HepG2 (cell line): ENCODE results near the gene GLI3. TPM values are rescaled to one million over a fixed set of nuclear protein-coding genes. Genes with fewer than 3 reads are reported as not detected.

Experiments
- ATAC-seq: fragments of 200-7000 bp; cut with Tn5 transposase; 3 replicates; pipeline ENCODE4 v1.9.1; 2020; ENCODE audit warnings: mild to moderate bottlenecking, moderate library complexity
- BruUV-seq: library from RNA; stranded (reverse); fragments of 400-500 nt; replicated peaks from 2 replicates; lab custom pipeline; 2021; lab: Mats Ljungman, UMichigan
- CTCF ChIA-PET: fragments of 300-600 bp; formaldehyde crosslinking; extraction: SDS; loops from one replicate; lab custom pipeline; 2021; ENCODE audit warnings: low total read pairs, inconsistent platforms, low intra/inter-chr PET ratio; lab: Yijun Ruan, JAX
- POLR2A ChIA-PET: fragments of 350-600 bp; sonication (Branson Sonifier 250); formaldehyde crosslinking; loops from one replicate; lab custom pipeline; 2020; ENCODE audit warnings: antibody characterized with exemption, inconsistent platforms; lab: Yijun Ruan, JAX
- DNase-seq: peaks from one replicate; pipeline ENCODE4 v3.0.0-alpha.2; 2015; ENCODE audit warnings: low spot score
- FAIRE-seq: peaks from 3 replicates; lab custom pipeline; 2011; peaks lifted over from hg19 to GRCh38; lab: Jason Lieb, UNC
- H2AFZ ChIP-seq: one replicate; pipeline ENCODE4 v1.6.1; 2011; ENCODE audit warnings: low read length, inconsistent platforms
- H3K27ac ChIP-seq: fragments of 300-600 bp; 3 replicates; pipeline ENCODE4 v1.8.0; 2011; ENCODE audit warnings: mixed run types, mild to moderate bottlenecking, mixed read lengths, low read length, inconsistent platforms; ENCODE audit not compliant: insufficient read depth; ENCODE audit errors: extremely low read length
- H3K27me3 ChIP-seq, 2 experiments: fragments of 200-600 bp in 1 of 2; 2 replicates in 1 of 2; 3 replicates in 1 of 2; pipeline versions ENCODE4 v1.6.0 to v1.8.0; 2011; ENCODE audit warnings: low read length in 2 of 2, mild to moderate bottlenecking in 2 of 2, moderate library complexity in 2 of 2, inconsistent platforms in 1 of 2; ENCODE audit not compliant: insufficient read depth in 2 of 2, control insufficient read depth in 1 of 2
- H3K36me3 ChIP-seq, 2 experiments: fragments of 200-600 bp in 1 of 2; replicated peaks in 1 of 2; 2 replicates in 1 of 2; 3 replicates in 1 of 2; pipeline versions ENCODE4 v1.5.1 to v1.8.0; 2011; ENCODE audit warnings: low read length in 2 of 2, inconsistent platforms in 1 of 2; ENCODE audit not compliant: insufficient read depth in 2 of 2, control insufficient read depth in 1 of 2
- H3K4me1 ChIP-seq: 2 replicates; pipeline ENCODE4 v1.5.1; 2012; ENCODE audit warnings: low read length, inconsistent platforms; ENCODE audit not compliant: insufficient read depth
- H3K4me2 ChIP-seq: 2 replicates; pipeline ENCODE4 v1.6.0; 2011; ENCODE audit warnings: low read depth, low read length, inconsistent platforms
- H3K4me3 ChIP-seq, 3 experiments: fragments of 200-600 bp in 1 of 3; sonication (generic), shearing (Covaris generic) in 1 of 3; replicated peaks in 1 of 3; 2 replicates each; pipeline ENCODE4 v1.5.1; 2011 to 2016; ENCODE audit warnings: low read length in 3 of 3, inconsistent platforms in 2 of 3, low read depth in 2 of 3, mild to moderate bottlenecking in 2 of 3, control low read depth in 1 of 3, mixed read lengths in 1 of 3; ENCODE audit not compliant: insufficient read depth in 1 of 3
- H3K79me2 ChIP-seq: one replicate; pipeline ENCODE4 v1.6.1; 2011; ENCODE audit warnings: low read length, inconsistent platforms; ENCODE audit not compliant: insufficient read depth
- H3K9ac ChIP-seq: 2 replicates; pipeline ENCODE4 v1.6.0; 2011; ENCODE audit warnings: mild to moderate bottlenecking, low read depth, low read length, inconsistent platforms; ENCODE audit not compliant: insufficient read depth
- H3K9me3 ChIP-seq: 2 replicates; pipeline ENCODE4 v1.5.1; 2012; ENCODE audit warnings: mild to moderate bottlenecking, low read length
- H4K20me1 ChIP-seq: 2 replicates; pipeline ENCODE4 v1.6.0; 2011; ENCODE audit warnings: inconsistent platforms, mild to moderate bottlenecking, low read length, moderate library complexity; ENCODE audit not compliant: insufficient read depth
- BHLHE40 ChIP-seq: IDR thresholded peaks from 2 replicates; pipeline ENCODE4 v1.6.1; 2011; ENCODE audit warnings: low read length, improper control_type of control experiment
- FUBP1 ChIP-seq: sonication (generic); formaldehyde crosslinking; IDR thresholded peaks from 2 replicates; pipeline ENCODE4 v1.5.1; 2020; ENCODE audit warnings: missing genetic modification reagents, mild to moderate bottlenecking, borderline replicate concordance
- GPBP1L1 ChIP-seq: sonication (generic); formaldehyde crosslinking; IDR thresholded peaks from 2 replicates; pipeline ENCODE4 v1.5.0; 2020; ENCODE audit warnings: mild to moderate bottlenecking, missing genetic modification reagents
- MXD3 ChIP-seq: IDR thresholded peaks from 2 replicates; pipeline ENCODE4 v1.6.1; 2016; ENCODE audit warnings: mild to moderate bottlenecking, missing biosample characterization, missing genetic modification reagents
- NR2F1 ChIP-seq, 2 experiments: fragments of 450-650 bp in 1 of 2; formaldehyde crosslinking in 1 of 2; IDR thresholded peaks; 2 replicates each; pipeline versions ENCODE4 v1.5.0 to v1.6.1; 2016 to 2020; ENCODE audit warnings: mild to moderate bottlenecking in 1 of 2, missing compliant biosample characterization in 1 of 2, missing genetic modification reagents in 1 of 2, moderate library complexity in 1 of 2
- RBFOX2 ChIP-seq: fragments of 200-400 bp; formaldehyde crosslinking; IDR thresholded peaks from 2 replicates; pipeline ENCODE4 v1.6.1; 2017; ENCODE audit warnings: low read depth, mild to moderate bottlenecking, low read length
- SMAD3 ChIP-seq: sonication (generic); formaldehyde crosslinking; IDR thresholded peaks from 2 replicates; pipeline ENCODE4 v1.4.0; 2020; ENCODE audit warnings: missing genetic modification reagents
- ZEB1 ChIP-seq: IDR thresholded peaks from 2 replicates; pipeline ENCODE4 v1.6.1; 2012; ENCODE audit warnings: mild to moderate bottlenecking, low read depth, inconsistent platforms; ENCODE audit not compliant: insufficient replicate concordance
- ZFP90 ChIP-seq: sonication (generic); formaldehyde crosslinking; IDR thresholded peaks from 2 replicates; pipeline ENCODE4 v1.8.0; 2022; ENCODE audit warnings: missing genetic modification reagents, mild to moderate bottlenecking, inconsistent platforms, borderline replicate concordance
- ZNF724P ChIP-seq: sonication (generic); formaldehyde crosslinking; IDR thresholded peaks from 2 replicates; pipeline ENCODE4 v1.8.0; 2022; ENCODE audit warnings: missing genetic modification reagents, borderline replicate concordance
- ZNF773 ChIP-seq: sonication (generic); formaldehyde crosslinking; IDR thresholded peaks from 2 replicates; pipeline ENCODE4 v1.4.0; 2020; ENCODE audit warnings: missing genetic modification reagents, borderline replicate concordance
- ZNF776 ChIP-seq: sonication (generic); formaldehyde crosslinking; IDR thresholded peaks from 2 replicates; pipeline ENCODE4 v1.4.0; 2020; ENCODE audit warnings: mild to moderate bottlenecking, missing genetic modification reagents
- WGBS: methylation state at CpG from one replicate; pipeline ENCODE4 v1.1.6; 2017; ENCODE audit warnings: low lambda C conversion rate; 5-methylcytosine and 5-hydroxymethylcytosine counted together
- in situ Hi-C: cut with HindIII; loops from 2 replicates; pipeline ENCODE4 v1.10.0; 2017; ENCODE audit warnings: low pct_unique_long_range_greater_than_20kb; ENCODE audit not compliant: extremely low pct_ligation_motif_present
- intact Hi-C: fragments of 100-400 bp; cut with micrococcal nuclease; formaldehyde crosslinking; loops from one replicate; pipeline ENCODE4 v1.10.0; 2022; ENCODE audit not compliant: unreplicated experiment
- polyA plus RNA-seq, 8 experiments: library from polyadenylated mRNA; depleted of rRNA in 3 of 8; stranded (reverse) in 7 of 8; unstranded in 1 of 8; fragments of >200 nt; fragmentation: Illumina TruSeq in 4 of 8; extraction: Trizol in 4 of 8; gene quantifications; 2 replicates each; pipeline versions ENCODE4 v1.2.1 to v1.2.3, GENCODE V29; 2011 to 2016; ENCODE audit warnings: low read depth in 4 of 8, missing spikeins in 1 of 8, mixed read lengths in 1 of 8; ENCODE audit not compliant: insufficient read depth in 1 of 8
- total RNA-seq, 5 experiments: library from RNA; depleted of rRNA; stranded (reverse); fragments of >200 nt; fragmentation: Illumina TruSeq; extraction: Trizol; gene quantifications; 2 replicates each; pipeline ENCODE4 v1.2.3, GENCODE V29; 2016; ENCODE audit warnings: low read depth in 1 of 5
- TF ChIP-seq, protein P1 (sequence below): IDR thresholded peaks from 2 replicates; pipeline ENCODE4 v1.6.1; 2016; ENCODE audit warnings: low read depth, missing genetic modification reagents, missing compliant biosample characterization

GLI3 gene
- total and polyA plus RNA-seq, 2 of the 13 experiments (the other 11 are each of a cell fraction or from before 2014, with no cell fraction given): not detected

- BruUV-seq: no TSS peak
- H3K9me3 ChIP-seq: no peaks in the 10 kb centered on the region
- no peak overlapping the region for H3K4me3 ChIP-seq
- H3K4me1 ChIP-seq: no peaks in the 10 kb centered on the region
- ATAC-seq: no peak
- no peak overlapping the region for H3K9ac ChIP-seq
- H3K4me2 ChIP-seq: no peak overlapping the region
- intact Hi-C loops: no loop called here
- H3K79me2 ChIP-seq: no peaks in the 10 kb centered on the region
- ChIA-PET POLR2A (no interaction called here), CTCF (no interaction called here)
- H3K27me3 ChIP-seq: no peaks in the 10 kb centered on the region
- no peak overlapping the region for H2AFZ ChIP-seq
- no peaks in the 10 kb centered on the region for H3K36me3 ChIP-seq
- 58% methylated on average over 3 of the region's 3 CpGs for WGBS
- no peaks in the 10 kb centered on the region for H4K20me1 ChIP-seq
- H3K27ac ChIP-seq: no peak overlapping the region
- in situ Hi-C loops: no loop called here
- DNase-seq: no peak
- no peak for FAIRE-seq
- TF ChIP-seq ZFP90 (CRISPR knock-in tag): no peak
- TF ChIP-seq ZNF724P (CRISPR knock-in tag): no peak
- TF ChIP-seq ZNF776 (CRISPR knock-in tag): no peak
- no peak for TF ChIP-seq MXD3
- TF ChIP-seq, protein P1, sequence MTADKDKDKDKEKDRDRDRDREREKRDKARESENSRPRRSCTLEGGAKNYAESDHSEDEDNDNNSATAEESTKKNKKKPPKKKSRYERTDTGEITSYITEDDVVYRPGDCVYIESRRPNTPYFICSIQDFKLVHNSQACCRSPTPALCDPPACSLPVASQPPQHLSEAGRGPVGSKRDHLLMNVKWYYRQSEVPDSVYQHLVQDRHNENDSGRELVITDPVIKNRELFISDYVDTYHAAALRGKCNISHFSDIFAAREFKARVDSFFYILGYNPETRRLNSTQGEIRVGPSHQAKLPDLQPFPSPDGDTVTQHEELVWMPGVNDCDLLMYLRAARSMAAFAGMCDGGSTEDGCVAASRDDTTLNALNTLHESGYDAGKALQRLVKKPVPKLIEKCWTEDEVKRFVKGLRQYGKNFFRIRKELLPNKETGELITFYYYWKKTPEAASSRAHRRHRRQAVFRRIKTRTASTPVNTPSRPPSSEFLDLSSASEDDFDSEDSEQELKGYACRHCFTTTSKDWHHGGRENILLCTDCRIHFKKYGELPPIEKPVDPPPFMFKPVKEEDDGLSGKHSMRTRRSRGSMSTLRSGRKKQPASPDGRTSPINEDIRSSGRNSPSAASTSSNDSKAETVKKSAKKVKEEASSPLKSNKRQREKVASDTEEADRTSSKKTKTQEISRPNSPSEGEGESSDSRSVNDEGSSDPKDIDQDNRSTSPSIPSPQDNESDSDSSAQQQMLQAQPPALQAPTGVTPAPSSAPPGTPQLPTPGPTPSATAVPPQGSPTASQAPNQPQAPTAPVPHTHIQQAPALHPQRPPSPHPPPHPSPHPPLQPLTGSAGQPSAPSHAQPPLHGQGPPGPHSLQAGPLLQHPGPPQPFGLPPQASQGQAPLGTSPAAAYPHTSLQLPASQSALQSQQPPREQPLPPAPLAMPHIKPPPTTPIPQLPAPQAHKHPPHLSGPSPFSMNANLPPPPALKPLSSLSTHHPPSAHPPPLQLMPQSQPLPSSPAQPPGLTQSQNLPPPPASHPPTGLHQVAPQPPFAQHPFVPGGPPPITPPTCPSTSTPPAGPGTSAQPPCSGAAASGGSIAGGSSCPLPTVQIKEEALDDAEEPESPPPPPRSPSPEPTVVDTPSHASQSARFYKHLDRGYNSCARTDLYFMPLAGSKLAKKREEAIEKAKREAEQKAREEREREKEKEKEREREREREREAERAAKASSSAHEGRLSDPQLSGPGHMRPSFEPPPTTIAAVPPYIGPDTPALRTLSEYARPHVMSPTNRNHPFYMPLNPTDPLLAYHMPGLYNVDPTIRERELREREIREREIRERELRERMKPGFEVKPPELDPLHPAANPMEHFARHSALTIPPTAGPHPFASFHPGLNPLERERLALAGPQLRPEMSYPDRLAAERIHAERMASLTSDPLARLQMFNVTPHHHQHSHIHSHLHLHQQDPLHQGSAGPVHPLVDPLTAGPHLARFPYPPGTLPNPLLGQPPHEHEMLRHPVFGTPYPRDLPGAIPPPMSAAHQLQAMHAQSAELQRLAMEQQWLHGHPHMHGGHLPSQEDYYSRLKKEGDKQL (CRISPR knock-in tag): no peak
- TF ChIP-seq BHLHE40: no peak
- TF ChIP-seq FUBP1: no peak
- TF ChIP-seq GPBP1L1 (CRISPR knock-in tag): no peak
- TF ChIP-seq SMAD3 (CRISPR knock-in tag): no peak
- no peak for TF ChIP-seq RBFOX2
- no peak for TF ChIP-seq NR2F1 (CRISPR knock-in tag; IDR thresholded peaks at IDR 0.05)
- no peak for TF ChIP-seq ZNF773
- no peak for TF ChIP-seq ZEB1
These were observed 311.1 kb downstream of the GLI3 start for GRCh38 chr7:41925946-41926345.
